ENCODE measurements around the gene UBE2E1. TPM values are rescaled to one million over a fixed set of nuclear protein-coding genes. Genes with fewer than 3 reads are reported as not detected.
"Not testable (repeated sequence)": the region's sequence is repeated elsewhere in the genome, so short reads cannot be mapped to it uniquely, and the experiment has no call there.

The UBE2E1 gene
- total RNA-seq, 1 experiment from 2014 or later: 200 TPM

GRCh38 chr3:23916886-23917678, 111.3 kb downstream of the UBE2E1 start, which contains the start of the genes NKIRAS1 and RPL15:
NKIRAS1 (minus strand) TSS chr3:23916990; CDS start chr3:23910904, 6,086 bp downstream.
RPL15 (plus strand) TSS chr3:23917132; CDS start chr3:23917860, 728 bp downstream.
- peak within 1 kb of the TSS; percentile 86 for H3K4me3 ChIP-seq (ENCODE audit: low read length)
- no peaks in the 10 kb centered on the region; the same call in 1 of the 2 replicates for H3K27me3 ChIP-seq (ENCODE audit: low read length)
- H2AFZ ChIP-seq (ENCODE audit: low read length): peak within 1 kb of the TSS; percentile 72
- H3K9me3 ChIP-seq (ENCODE audit: low read length): no peaks in the 10 kb centered on the region
- no peaks in the 10 kb centered on the region for H3K9me2 ChIP-seq (replicated peaks; ENCODE audit: insufficient read depth, low read length)
- peaks cover 30% of the 10 kb centered on the region for H4K20me1 ChIP-seq (ENCODE audit: insufficient read depth, low read depth, low read length)
- peak within 1 kb of the TSS; percentile 86 for H3K9ac ChIP-seq (ENCODE audit: low read length)
- H3K27ac ChIP-seq (ENCODE audit: low read length): peak within 1 kb of the TSS; percentile 76
- peak; percentile 99 for DNase-seq
- peaks cover 30% of the 10 kb centered on the region for H3K36me3 ChIP-seq (ENCODE audit: insufficient read depth, low read length)
- H3K4me1 ChIP-seq (ENCODE audit: low read length): peaks cover 25% of the 10 kb centered on the region
- peak within 1 kb of the TSS; percentile 87 for H3K4me2 ChIP-seq (ENCODE audit: low read depth, low read length, poor library complexity, severe bottlenecking)
- H3K79me2 ChIP-seq (ENCODE audit: low read length): peaks cover 17% of the 10 kb centered on the region

GRCh38 chr3:23917679-23918303, 112.0 kb downstream of the UBE2E1 start:
- peak overlapping the region; percentile 86 for H3K4me3 ChIP-seq (ENCODE audit: low read length)
- H4K20me1 ChIP-seq (ENCODE audit: insufficient read depth, low read depth, low read length): peaks cover 30% of the 10 kb centered on the region
- not testable (repeated sequence) for H3K9me2 ChIP-seq (replicated peaks; ENCODE audit: insufficient read depth, low read length); H3K27me3 ChIP-seq (ENCODE audit: low read length); DNase-seq; H3K9me3 ChIP-seq (ENCODE audit: low read length); H2AFZ ChIP-seq (ENCODE audit: low read length)
- H3K4me1 ChIP-seq (ENCODE audit: low read length): peaks cover 25% of the 10 kb centered on the region
- H3K79me2 ChIP-seq (ENCODE audit: low read length): peaks cover 17% of the 10 kb centered on the region
- H3K9ac ChIP-seq (ENCODE audit: low read length): peak overlapping the region; percentile 86
- H3K27ac ChIP-seq (ENCODE audit: low read length): peak overlapping the region; percentile 76
- H3K36me3 ChIP-seq (ENCODE audit: insufficient read depth, low read length): peaks cover 30% of the 10 kb centered on the region
- peak overlapping the region; percentile 87 for H3K4me2 ChIP-seq (ENCODE audit: low read depth, low read length, poor library complexity, severe bottlenecking)

DNA sequence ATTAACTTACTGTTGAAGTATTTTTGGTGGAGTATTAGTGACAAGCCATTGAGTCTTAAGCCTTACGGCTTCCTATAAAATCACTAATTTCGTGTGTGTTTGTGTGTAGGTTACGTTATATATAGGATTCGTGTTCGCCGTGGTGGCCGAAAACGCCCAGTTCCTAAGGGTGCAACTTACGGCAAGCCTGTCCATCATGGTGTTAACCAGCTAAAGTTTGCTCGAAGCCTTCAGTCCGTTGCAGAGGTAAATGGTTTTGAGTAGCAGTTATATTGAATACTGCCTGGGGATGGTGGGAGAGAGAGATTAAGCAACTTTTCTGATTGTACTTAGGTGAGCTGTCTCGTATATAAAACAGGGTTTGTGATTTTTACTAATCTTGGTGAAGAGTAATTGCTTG, 112.6 kb downstream of the UBE2E1 start:
- Histone ChIP-seq H4K20me1 (ENCODE audit: insufficient read depth, low read depth, low read length) (peaks cover 30% of the 10 kb centered on the region), H3K9ac (ENCODE audit: low read length) (peak overlapping the region; percentile 86), H3K4me2 (ENCODE audit: low read depth, low read length, poor library complexity, severe bottlenecking) (peak overlapping the region; percentile 87), H3K4me1 (ENCODE audit: low read length) (peaks cover 25% of the 10 kb centered on the region), H3K27ac (ENCODE audit: low read length) (peak overlapping the region; percentile 76; the same call in 1 of the 2 replicates), H3K36me3 (ENCODE audit: insufficient read depth, low read length) (peaks cover 30% of the 10 kb centered on the region), H3K79me2 (ENCODE audit: low read length) (peaks cover 17% of the 10 kb centered on the region), H3K4me3 (ENCODE audit: low read length) (peak overlapping the region; percentile 86)
- not testable (repeated sequence) for H2AFZ ChIP-seq (ENCODE audit: low read length); H3K9me3 ChIP-seq (ENCODE audit: low read length); H3K9me2 ChIP-seq (replicated peaks; ENCODE audit: insufficient read depth, low read length); DNase-seq; H3K27me3 ChIP-seq (ENCODE audit: low read length)

DNA sequence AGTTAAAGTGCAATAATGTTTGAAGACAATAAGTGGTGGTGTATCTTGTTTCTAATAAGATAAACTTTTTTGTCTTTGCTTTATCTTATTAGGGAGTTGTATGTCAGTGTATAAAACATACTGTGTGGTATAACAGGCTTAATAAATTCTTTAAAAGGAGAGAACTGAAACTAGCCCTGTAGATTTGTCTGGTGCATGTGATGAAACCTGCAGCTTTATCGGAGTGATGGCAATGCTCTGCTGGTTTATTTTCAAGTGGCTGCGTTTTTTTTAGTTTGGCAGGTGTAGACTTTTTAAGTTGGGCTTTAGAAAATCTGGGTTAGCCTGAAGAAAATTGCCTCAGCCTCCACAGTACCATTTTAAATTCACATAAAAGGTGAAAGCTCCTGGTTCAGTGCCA, 113.9 kb downstream of the UBE2E1 start:
- DNase-seq: no peak
- H3K79me2 ChIP-seq (ENCODE audit: low read length): peaks cover 17% of the 10 kb centered on the region
- peaks cover 30% of the 10 kb centered on the region for H3K36me3 ChIP-seq (ENCODE audit: insufficient read depth, low read length)
- no peak overlapping the region for H3K9ac ChIP-seq (ENCODE audit: low read length)
- no peak overlapping the region for H2AFZ ChIP-seq (ENCODE audit: low read length)
- no peaks in the 10 kb centered on the region; the same call in 1 of the 2 replicates for H3K27me3 ChIP-seq (ENCODE audit: low read length)
- no peak overlapping the region for H3K4me2 ChIP-seq (ENCODE audit: low read depth, low read length, poor library complexity, severe bottlenecking)
- H3K9me3 ChIP-seq (ENCODE audit: low read length): no peaks in the 10 kb centered on the region
- no peaks in the 10 kb centered on the region for H3K9me2 ChIP-seq (replicated peaks; ENCODE audit: insufficient read depth, low read length)
- H3K27ac ChIP-seq (ENCODE audit: low read length): no peak overlapping the region
- H3K4me3 ChIP-seq (ENCODE audit: low read length): no peak overlapping the region
- peaks cover 25% of the 10 kb centered on the region for H3K4me1 ChIP-seq (ENCODE audit: low read length)
- H4K20me1 ChIP-seq (ENCODE audit: insufficient read depth, low read depth, low read length): peaks cover 30% of the 10 kb centered on the region

DNA sequence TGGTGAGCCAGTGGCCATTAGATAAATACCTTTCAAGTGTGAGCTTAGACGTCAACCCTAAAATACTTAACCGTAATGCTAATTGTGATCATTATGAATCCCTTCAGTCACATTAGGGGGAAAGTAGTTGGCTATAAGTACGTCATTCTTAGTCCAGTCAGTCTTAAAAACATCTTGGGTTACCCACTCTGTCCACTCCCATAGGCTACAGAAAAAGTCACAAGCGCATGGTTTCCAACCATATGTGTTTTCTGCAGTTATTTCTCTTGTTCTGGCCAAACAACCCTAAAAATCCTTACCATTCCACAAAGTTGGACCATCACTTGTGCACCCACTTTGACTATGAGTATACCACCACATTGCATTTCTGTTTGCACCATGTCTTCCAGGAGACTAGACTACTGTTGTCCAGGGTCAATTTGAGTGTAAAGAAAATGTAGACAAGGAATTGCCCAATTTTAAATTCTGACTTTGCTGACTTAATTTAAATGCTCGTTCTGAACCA, 114.4 kb downstream of the UBE2E1 start:
- H3K36me3 ChIP-seq (ENCODE audit: insufficient read depth, low read length): peaks cover 30% of the 10 kb centered on the region
- H3K4me2 ChIP-seq (ENCODE audit: low read depth, low read length, poor library complexity, severe bottlenecking): no peak overlapping the region
- H3K27me3 ChIP-seq (ENCODE audit: low read length): no peaks in the 10 kb centered on the region
- H3K9ac ChIP-seq (ENCODE audit: low read length): no peak overlapping the region
- H2AFZ ChIP-seq (ENCODE audit: low read length): no peak overlapping the region
- H3K9me3 ChIP-seq (ENCODE audit: low read length): no peaks in the 10 kb centered on the region
- H3K79me2 ChIP-seq (ENCODE audit: low read length): peaks cover 17% of the 10 kb centered on the region
- H3K4me3 ChIP-seq (ENCODE audit: low read length): no peak overlapping the region
- no peak for DNase-seq
- H4K20me1 ChIP-seq (ENCODE audit: insufficient read depth, low read depth, low read length): peaks cover 30% of the 10 kb centered on the region
- no peaks in the 10 kb centered on the region for H3K9me2 ChIP-seq (replicated peaks; ENCODE audit: insufficient read depth, low read length)
- H3K27ac ChIP-seq (ENCODE audit: low read length): no peak overlapping the region
- H3K4me1 ChIP-seq (ENCODE audit: low read length): peaks cover 25% of the 10 kb centered on the region

DNA sequence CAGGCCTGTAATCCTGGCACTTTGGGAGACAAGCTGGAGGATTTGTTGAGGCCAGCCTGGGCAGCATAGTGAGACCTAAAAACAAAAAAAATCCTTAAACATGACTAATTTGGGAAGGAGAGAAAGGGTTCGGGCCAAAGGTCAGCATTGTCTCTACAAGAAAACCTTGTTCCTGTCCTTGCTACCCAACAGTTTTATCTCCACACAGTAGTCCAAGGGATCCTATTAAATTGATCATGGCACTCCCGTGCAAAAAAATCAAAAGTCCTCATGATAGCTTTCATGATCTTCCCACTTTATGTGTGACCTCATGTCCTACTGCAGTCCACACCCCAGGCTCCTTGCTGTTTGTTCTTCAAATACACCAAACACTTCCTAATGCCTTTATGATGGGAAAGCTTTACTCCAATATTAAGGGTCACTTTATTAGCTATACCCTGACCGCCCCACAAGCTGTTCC, 115.3 kb downstream of the UBE2E1 start:
- Histone ChIP-seq H2AFZ (ENCODE audit: low read length) (no peak overlapping the region), H3K36me3 (ENCODE audit: insufficient read depth, low read length) (peaks cover 30% of the 10 kb centered on the region), H3K27ac (ENCODE audit: low read length) (no peak overlapping the region), H3K4me2 (ENCODE audit: low read depth, low read length, poor library complexity, severe bottlenecking) (no peak overlapping the region), H3K9ac (ENCODE audit: low read length) (no peak overlapping the region), H3K27me3 (ENCODE audit: low read length) (no peaks in the 10 kb centered on the region), H3K9me3 (ENCODE audit: low read length) (no peaks in the 10 kb centered on the region), H3K4me1 (ENCODE audit: low read length) (peaks cover 19% of the 10 kb centered on the region), H3K79me2 (ENCODE audit: low read length) (peaks cover 17% of the 10 kb centered on the region), H4K20me1 (ENCODE audit: insufficient read depth, low read depth, low read length) (peaks cover 30% of the 10 kb centered on the region), H3K9me2 (replicated peaks; ENCODE audit: insufficient read depth, low read length) (no peaks in the 10 kb centered on the region), H3K4me3 (ENCODE audit: low read length) (no peak overlapping the region)
- peak; percentile 58 for DNase-seq

GRCh38 chr3:23923786-23924185, 118.0 kb downstream of the UBE2E1 start:
- Histone ChIP-seq H3K27me3 (ENCODE audit: low read length) (no peaks in the 10 kb centered on the region), H3K9me3 (ENCODE audit: low read length) (no peaks in the 10 kb centered on the region), H3K9ac (ENCODE audit: low read length) (no peak overlapping the region), H3K4me3 (ENCODE audit: low read length) (no peak overlapping the region), H3K27ac (ENCODE audit: low read length) (no peak overlapping the region), H2AFZ (ENCODE audit: low read length) (no peak overlapping the region), H3K4me1 (ENCODE audit: low read length) (peaks cover 3% of the 10 kb centered on the region), H3K36me3 (ENCODE audit: insufficient read depth, low read length) (peaks cover 17% of the 10 kb centered on the region), H4K20me1 (ENCODE audit: insufficient read depth, low read depth, low read length) (peaks cover 15% of the 10 kb centered on the region), H3K9me2 (replicated peaks; ENCODE audit: insufficient read depth, low read length) (no peaks in the 10 kb centered on the region), H3K79me2 (ENCODE audit: low read length) (no peaks in the 10 kb centered on the region), H3K4me2 (ENCODE audit: low read depth, low read length, poor library complexity, severe bottlenecking) (no peak overlapping the region)
- no peak for DNase-seq

DNA sequence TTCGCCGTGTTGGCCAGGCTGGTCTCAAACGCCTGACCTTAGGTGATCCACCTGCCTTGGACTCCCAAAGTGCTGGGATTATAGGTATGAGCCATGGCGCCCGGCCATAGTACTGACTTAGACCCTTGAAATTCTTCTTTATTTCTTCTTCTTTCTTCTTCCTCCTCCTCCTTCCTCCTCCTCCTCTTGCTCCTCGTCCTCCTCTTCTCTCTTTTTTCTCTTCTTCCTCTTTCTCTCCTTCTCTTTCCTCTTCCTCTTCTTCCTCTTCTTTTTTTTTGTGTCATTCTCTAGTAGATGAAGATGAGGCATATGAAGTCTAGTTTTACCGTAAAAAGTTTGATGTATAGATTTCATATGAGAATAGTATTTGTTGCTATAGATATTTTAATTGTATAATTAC, 120.5 kb downstream of the UBE2E1 start:
- H3K4me1 ChIP-seq (ENCODE audit: low read length): no peaks in the 10 kb centered on the region
- no peaks in the 10 kb centered on the region for H3K36me3 ChIP-seq (ENCODE audit: insufficient read depth, low read length)
- no peaks in the 10 kb centered on the region for H3K9me3 ChIP-seq (ENCODE audit: low read length)
- no peaks in the 10 kb centered on the region for H3K79me2 ChIP-seq (ENCODE audit: low read length)
- H3K9me2 ChIP-seq (replicated peaks; ENCODE audit: insufficient read depth, low read length): no peaks in the 10 kb centered on the region
- DNase-seq: no peak
- H3K4me3 ChIP-seq (ENCODE audit: low read length): no peak overlapping the region
- no peaks in the 10 kb centered on the region for H3K27me3 ChIP-seq (ENCODE audit: low read length)
- no peak overlapping the region for H3K27ac ChIP-seq (ENCODE audit: low read length)
- H4K20me1 ChIP-seq (ENCODE audit: insufficient read depth, low read depth, low read length): no peaks in the 10 kb centered on the region
- no peak overlapping the region for H3K9ac ChIP-seq (ENCODE audit: low read length)
- no peak overlapping the region for H3K4me2 ChIP-seq (ENCODE audit: low read depth, low read length, poor library complexity, severe bottlenecking)
- no peak overlapping the region for H2AFZ ChIP-seq (ENCODE audit: low read length)

All from Karpas-422 (cell line).